ENCODE results near the gene RGL4. TPM values are rescaled to one million over a fixed set of nuclear protein-coding genes. Genes with fewer than 3 reads are reported as not detected.

Gene RGL4
- total and polyA plus RNA-seq, 8 donors = 0.65 to 5.9 (median 2.9) TPM; not detected in 4

GRCh38 chr22:23695141-23695540, 4.3 kb downstream of the RGL4 start:
- intact Hi-C loops (cut with DNase I; ENCODE audit: low total_unique reads) = no loop called here
- H3K4me3 ChIP-seq = no peak overlapping the region
- H3K27me3 ChIP-seq = no peaks in the 10 kb centered on the region
- H3K27ac ChIP-seq = peak overlapping the region in 2 of 5 donors; percentile 76 to 77
- H3K9me3 ChIP-seq = no peaks in the 10 kb centered on the region
- no peak for TF ChIP-seq POLR2AphosphoS5 (IDR thresholded peaks at IDR 0.05)
- no peak for TF ChIP-seq POLR2A (IDR thresholded peaks at IDR 0.05)
- TF ChIP-seq CTCF (IDR thresholded peaks at IDR 0.05) = no peak
- no peak for TF ChIP-seq EP300 (IDR thresholded peaks at IDR 0.05)
- DNase-seq = no peak
- H3K4me1 ChIP-seq = peaks cover 0 to 8% (median 0%) of the 10 kb centered on the region in 4 donors
- WGBS, 5 donors = 68 to 88% (median 71%) methylated on average over 3 of the region's 3 CpGs
- peaks cover 20 to 96% (median 80%) of the 10 kb centered on the region in 4 donors for H3K36me3 ChIP-seq

GRCh38 chr22:23695571-23696325, 4.9 kb downstream of the RGL4 start:
- no peak for DNase-seq
- H3K27me3 ChIP-seq = no peaks in the 10 kb centered on the region
- H3K4me1 ChIP-seq = peaks cover 0 to 8% (median 0%) of the 10 kb centered on the region in 4 donors
- H3K4me3 ChIP-seq = no peak overlapping the region
- TF ChIP-seq POLR2AphosphoS5 (IDR thresholded peaks at IDR 0.05) = no peak
- no peak for TF ChIP-seq CTCF (IDR thresholded peaks at IDR 0.05)
- TF ChIP-seq POLR2A (IDR thresholded peaks at IDR 0.05) = no peak
- no peak for TF ChIP-seq EP300 (IDR thresholded peaks at IDR 0.05)
- H3K36me3 ChIP-seq = peaks cover 24 to 96% (median 82%) of the 10 kb centered on the region in 4 donors
- WGBS, 5 donors = 85 to 91% (median 90%) methylated on average over 17 to 19 of the region's 19 CpGs
- H3K9me3 ChIP-seq = no peaks in the 10 kb centered on the region
- peak overlapping the region in 3 of 5 donors; percentile 61 to 77 (median 76) for H3K27ac ChIP-seq
- intact Hi-C loops (cut with DNase I; ENCODE audit: low total_unique reads) = no loop called here

GRCh38 chr22:23696326-23696851, 5.6 kb downstream of the RGL4 start:
- Histone ChIP-seq H3K27me3 (no peaks in the 10 kb centered on the region), H3K36me3 (peaks cover 24 to 96% (median 86%) of the 10 kb centered on the region in 4 donors), H3K4me1 (peaks cover 0 to 8% (median 0%) of the 10 kb centered on the region in 4 donors), H3K4me3 (peak overlapping the region in 2 of 4 donors; percentile 3 to 31), H3K27ac (peak overlapping the region; percentile 39 to 77 (median 72)), H3K9me3 (no peaks in the 10 kb centered on the region)
- 65 to 86% (median 75%) methylated on average over 12 to 13 of the region's 13 CpGs for WGBS, 5 donors
- intact Hi-C loops (cut with DNase I; ENCODE audit: low total_unique reads) = no loop called here
- DNase-seq = peak; percentile 51 to 74
- TF ChIP-seq POLR2A (IDR thresholded peaks at IDR 0.05) = no peak
- no peak for TF ChIP-seq EP300 (IDR thresholded peaks at IDR 0.05)
- no peak for TF ChIP-seq POLR2AphosphoS5 (IDR thresholded peaks at IDR 0.05)
- TF ChIP-seq CTCF (IDR thresholded peaks at IDR 0.05) = no peak

- H3K4me1 ChIP-seq = peaks cover 0 to 8% (median 0%) of the 10 kb centered on the region in 4 donors
- H3K4me3 ChIP-seq = peak overlapping the region in 3 of 4 donors; percentile 3 to 31 (median 5)
- WGBS, 5 donors = 83 to 91% (median 88%) methylated on average over 8 to 11 of the region's 11 CpGs
- no peaks in the 10 kb centered on the region for H3K9me3 ChIP-seq
- H3K27ac ChIP-seq = peak overlapping the region; percentile 39 to 77 (median 72)
- intact Hi-C loops (cut with DNase I; ENCODE audit: low total_unique reads) = no loop called here
- H3K36me3 ChIP-seq = peaks cover 24 to 97% (median 92%) of the 10 kb centered on the region in 4 donors
- DNase-seq = no peak
- no peaks in the 10 kb centered on the region for H3K27me3 ChIP-seq
- no peak for TF ChIP-seq POLR2A (IDR thresholded peaks at IDR 0.05)
- TF ChIP-seq CTCF (IDR thresholded peaks at IDR 0.05) = no peak
- TF ChIP-seq POLR2AphosphoS5 (IDR thresholded peaks at IDR 0.05) = no peak
- no peak for TF ChIP-seq EP300 (IDR thresholded peaks at IDR 0.05)
Measured at GRCh38 chr22:23697031-23697970, 6.5 kb downstream of the RGL4 start.

All from stomach (tissue), 9 donors.